ENCODE data around the gene FIP1L1. TPM values are rescaled to one million over a fixed set of nuclear protein-coding genes. Genes with fewer than 3 reads are reported as not detected.

FIP1L1 gene
- total and polyA plus RNA-seq, 2 donors (not counting 3 experiments of a cell fraction or from before 2014, with no cell fraction given): 18.9 to 51.9 TPM

- FAIRE-seq: no peak
- Histone ChIP-seq H3K9me3 (replicated peaks; ENCODE audit: control insufficient read depth, insufficient read depth, low read length) (no peaks in the 10 kb centered on the region), H3K9me1 (replicated peaks; ENCODE audit: control insufficient read depth, extremely low read depth, insufficient read depth, low read length) (no peaks in the 10 kb centered on the region), H3K4me3 (replicated peaks in 1 of 3; ENCODE audit: insufficient read depth in 1 of 3, low read depth in 1 of 3, low read length in 3 of 3) (no peak overlapping the region), H3K9ac (replicated peaks; ENCODE audit: extremely low read depth, insufficient read depth, low read length) (no peak overlapping the region), H3K36me3 (ENCODE audit: control insufficient read depth in 2 of 2, extremely low read depth in 1 of 2, insufficient read depth in 2 of 2, low read length in 2 of 2) (no peaks in the 10 kb centered on the region), H4K20me1 (replicated peaks; ENCODE audit: control insufficient read depth, extremely low read depth, insufficient read depth, low read length) (no peaks in the 10 kb centered on the region), H3K4me1 (ENCODE audit: control insufficient read depth, extremely low read depth, insufficient read depth, low read length) (peaks cover 3% of the 10 kb centered on the region), H2AFZ (ENCODE audit: low read depth, low read length) (no peak overlapping the region), H3K79me2 (ENCODE audit: control insufficient read depth, insufficient read depth, low read length) (no peaks in the 10 kb centered on the region), H3K27ac (ENCODE audit: insufficient read depth, low read depth, low read length) (no peak overlapping the region), H3K4me2 (ENCODE audit: insufficient read depth, low read length) (no peak overlapping the region), H3K27me3 (ENCODE audit: control insufficient read depth in 2 of 2, insufficient read depth in 2 of 2, low read length in 2 of 2) (peaks cover 19 to 31% of the 10 kb centered on the region in 2 experiments)
- no peak for TF ChIP-seq EZH2 (IDR thresholded peaks at IDR 0.05; ENCODE audit: borderline replicate concordance, low read depth, low read length, severe bottlenecking)
- TF ChIP-seq JUN (IDR thresholded peaks at IDR 0.05; ENCODE audit: borderline replicate concordance, insufficient read depth, insufficient read length, low read depth): no peak
- no peak for TF ChIP-seq GATA2 (IDR thresholded peaks at IDR 0.05; ENCODE audit: insufficient read depth, insufficient read length, low read depth, low read length)
- TF ChIP-seq, protein P1, sequence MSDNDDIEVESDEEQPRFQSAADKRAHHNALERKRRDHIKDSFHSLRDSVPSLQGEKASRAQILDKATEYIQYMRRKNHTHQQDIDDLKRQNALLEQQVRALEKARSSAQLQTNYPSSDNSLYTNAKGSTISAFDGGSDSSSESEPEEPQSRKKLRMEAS (IDR thresholded peaks at IDR 0.05; ENCODE audit: insufficient read depth, insufficient read length): no peak
- no peak for TF ChIP-seq FOS (IDR thresholded peaks at IDR 0.05; ENCODE audit: borderline replicate concordance, insufficient read depth, low read length)
- TF ChIP-seq, protein P2, sequence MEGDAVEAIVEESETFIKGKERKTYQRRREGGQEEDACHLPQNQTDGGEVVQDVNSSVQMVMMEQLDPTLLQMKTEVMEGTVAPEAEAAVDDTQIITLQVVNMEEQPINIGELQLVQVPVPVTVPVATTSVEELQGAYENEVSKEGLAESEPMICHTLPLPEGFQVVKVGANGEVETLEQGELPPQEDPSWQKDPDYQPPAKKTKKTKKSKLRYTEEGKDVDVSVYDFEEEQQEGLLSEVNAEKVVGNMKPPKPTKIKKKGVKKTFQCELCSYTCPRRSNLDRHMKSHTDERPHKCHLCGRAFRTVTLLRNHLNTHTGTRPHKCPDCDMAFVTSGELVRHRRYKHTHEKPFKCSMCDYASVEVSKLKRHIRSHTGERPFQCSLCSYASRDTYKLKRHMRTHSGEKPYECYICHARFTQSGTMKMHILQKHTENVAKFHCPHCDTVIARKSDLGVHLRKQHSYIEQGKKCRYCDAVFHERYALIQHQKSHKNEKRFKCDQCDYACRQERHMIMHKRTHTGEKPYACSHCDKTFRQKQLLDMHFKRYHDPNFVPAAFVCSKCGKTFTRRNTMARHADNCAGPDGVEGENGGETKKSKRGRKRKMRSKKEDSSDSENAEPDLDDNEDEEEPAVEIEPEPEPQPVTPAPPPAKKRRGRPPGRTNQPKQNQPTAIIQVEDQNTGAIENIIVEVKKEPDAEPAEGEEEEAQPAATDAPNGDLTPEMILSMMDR (IDR thresholded peaks at IDR 0.05; ENCODE audit: extremely low read depth in 1 of 2, insufficient read depth in 1 of 2, low read depth in 1 of 2, low read length in 2 of 2): no peak
- BruUV-seq (replicated peaks): no TSS peak
- intact Hi-C loops (cut with micrococcal nuclease): no loop called here
- dilution Hi-C loops (cut with MboI; ENCODE audit: extremely low pct_ligation_motif_present, low sequenced_read_pairs): no loop called here
- no peak for DNase-seq (ENCODE audit: low read depth, low spot score)
- CTCF ChIA-PET: no interaction called here
- POLR2A ChIA-PET: no interaction called here
Observed at GRCh38 chr4:53371049-53371448, 6.4 kb upstream of the FIP1L1 start.

Measured in endothelial cell of umbilical vein (primary cell).